SK-N-SH (cell line): ENCODE data around the gene LPXN. TPM values are rescaled to one million over a fixed set of nuclear protein-coding genes. Genes with fewer than 3 reads are reported as not detected.

Experiments
- CTCF ChIA-PET: fragments of 300-600, 350-600 bp; formaldehyde crosslinking; extraction: SDS; loops from one replicate; lab custom pipeline; 2021; lab: Yijun Ruan, JAX
- POLR2A ChIA-PET: fragments of 350-600 bp; sonication (Branson Sonifier 250); formaldehyde crosslinking; extraction: SDS; loops from one replicate; lab custom pipeline; 2020; ENCODE audit warnings: antibody characterized with exemption, inconsistent platforms; lab: Yijun Ruan, JAX
- DNase-seq: peaks from one replicate; pipeline ENCODE4 v3.0.0; 2012
- H2AFZ ChIP-seq: fragments of 200-600 bp; sonication (generic); 2 replicates; pipeline ENCODE4 v1.8.1; 2016; ENCODE audit warnings: antibody characterized with exemption, mild to moderate bottlenecking, low read depth
- H3F3A ChIP-seq: fragments of 200-600 bp; sonication (generic); replicated peaks from 2 replicates; pipeline ENCODE3; 2016; ENCODE audit warnings: antibody characterized with exemption, mild to moderate bottlenecking; ENCODE audit not compliant: insufficient read depth
- H3K27ac ChIP-seq, 2 experiments: fragments of 200-500 bp in 1 of 2; fragments of 200-600 bp in 1 of 2; sonication (Bioruptor generic) in 1 of 2; sonication (generic), shearing (Covaris generic) in 1 of 2; 2 replicates each; pipeline versions ENCODE4 v1.5.1 to v1.6.1; 2014 to 2016; ENCODE audit warnings: low read depth in 2 of 2, inconsistent platforms in 1 of 2, low read length in 1 of 2, mild to moderate bottlenecking in 1 of 2, mixed read lengths in 1 of 2
- H3K27me3 ChIP-seq: fragments of 200-600 bp; sonication (generic), shearing (Covaris generic); 2 replicates; pipeline ENCODE4 v1.6.1; 2016; ENCODE audit warnings: mixed run types; ENCODE audit not compliant: insufficient read depth
- H3K36me3 ChIP-seq, 2 experiments: fragments of 200-500 bp in 1 of 2; fragments of 200-600 bp in 1 of 2; sonication (Bioruptor generic) in 1 of 2; sonication (generic) in 1 of 2; replicated peaks in 1 of 2; 2 replicates each; pipeline versions ENCODE3 to v1.5.1; 2014 to 2016; ENCODE audit warnings: low read length in 1 of 2, mild to moderate bottlenecking in 1 of 2; ENCODE audit not compliant: insufficient read depth in 2 of 2, control insufficient read depth in 1 of 2
- H3K4me1 ChIP-seq, 2 experiments: fragments of 200-500 bp in 1 of 2; fragments of 200-600 bp in 1 of 2; sonication (Bioruptor generic) in 1 of 2; sonication (generic), shearing (Covaris generic) in 1 of 2; 2 replicates each; pipeline versions ENCODE4 v1.5.1 to v1.6.1; 2014 to 2016; ENCODE audit warnings: low read depth in 1 of 2, low read length in 1 of 2, mixed run types in 1 of 2; ENCODE audit not compliant: insufficient read depth in 2 of 2, control insufficient read depth in 1 of 2
- H3K4me2 ChIP-seq: fragments of 200-600 bp; sonication (generic), shearing (Covaris generic); 2 replicates; pipeline ENCODE4 v1.6.1; 2017; ENCODE audit warnings: mixed run types
- H3K4me3 ChIP-seq, 2 experiments: fragments of 200-500 bp in 1 of 2; fragments of 200-600 bp in 1 of 2; sonication (Bioruptor generic) in 1 of 2; sonication (generic), shearing (Covaris generic) in 1 of 2; 2 replicates each; pipeline versions ENCODE4 v1.5.1 to v1.8.1; 2014 to 2016; ENCODE audit warnings: low read depth in 2 of 2, inconsistent platforms in 1 of 2, low read length in 1 of 2, mild to moderate bottlenecking in 1 of 2, mixed read lengths in 1 of 2, moderate library complexity in 1 of 2
- H3K79me2 ChIP-seq: fragments of 200-600 bp; sonication (generic); 2 replicates; pipeline ENCODE4 v1.8.1; 2017; ENCODE audit warnings: mild to moderate bottlenecking; ENCODE audit not compliant: insufficient read depth
- H3K9ac ChIP-seq: fragments of 200-600 bp; sonication (generic); 2 replicates; pipeline ENCODE4 v1.6.1; 2017; ENCODE audit warnings: mixed run types
- H3K9me2 ChIP-seq: fragments of 200-600 bp; sonication (generic); 2 replicates; pipeline ENCODE4 v1.6.1; 2017; ENCODE audit warnings: mixed run types
- H3K9me3 ChIP-seq: fragments of 200-600 bp; sonication (generic); 2 replicates; pipeline ENCODE4 v1.6.1; 2017; ENCODE audit warnings: mixed run types, mild to moderate bottlenecking, moderate library complexity
- H4K20me1 ChIP-seq: fragments of 200-600 bp; sonication (generic); 2 replicates; pipeline ENCODE4 v1.6.1; 2017; ENCODE audit warnings: mild to moderate bottlenecking, mixed run types; ENCODE audit not compliant: insufficient read depth
- ELF1 ChIP-seq: IDR thresholded peaks from 2 replicates; pipeline ENCODE4 v1.4.0; 2012
- EP300 ChIP-seq, 2 experiments: IDR thresholded peaks; 2 replicates each; pipeline versions ENCODE4 v1.4.0 to v1.6.1; 2012; ENCODE audit warnings: borderline replicate concordance in 1 of 2, low read depth in 1 of 2, low read length in 1 of 2
- FOSL2 ChIP-seq: IDR thresholded peaks from 2 replicates; pipeline ENCODE4 v1.4.0; 2012; ENCODE audit warnings: low read depth, mild to moderate bottlenecking, moderate library complexity, borderline replicate concordance
- JUND ChIP-seq: IDR thresholded peaks from 2 replicates; pipeline ENCODE4 v1.4.0; 2012
- NFIC ChIP-seq: IDR thresholded peaks from 2 replicates; pipeline ENCODE4 v1.4.0; 2012; ENCODE audit warnings: borderline replicate concordance
- NRF1 ChIP-seq: IDR thresholded peaks from 2 replicates; pipeline ENCODE4 v1.6.1; 2012; ENCODE audit warnings: low read depth, mild to moderate bottlenecking, low read length
- SIN3A ChIP-seq: IDR thresholded peaks from 2 replicates; pipeline ENCODE4 v1.6.1; 2012; ENCODE audit warnings: low read depth, mild to moderate bottlenecking, low read length, moderate library complexity, borderline replicate concordance
- SMC3 ChIP-seq: IDR thresholded peaks from 2 replicates; pipeline ENCODE4 v1.6.1; 2012; ENCODE audit warnings: low read depth, low read length, improper control_type of control experiment
- TAF1 ChIP-seq: IDR thresholded peaks from 2 replicates; pipeline ENCODE4 v1.6.1; 2012; ENCODE audit warnings: low read depth, mild to moderate bottlenecking, low read length, moderate library complexity, borderline replicate concordance
- TEAD4 ChIP-seq: IDR thresholded peaks from 2 replicates; pipeline ENCODE4 v1.4.0; 2012; ENCODE audit warnings: mild to moderate bottlenecking, borderline replicate concordance; ENCODE audit not compliant: insufficient read depth
- YY1 ChIP-seq: IDR thresholded peaks from 2 replicates; pipeline ENCODE4 v1.4.0; 2012; ENCODE audit warnings: low read depth, mild to moderate bottlenecking
- WGBS: methylation state at CpG from one replicate; pipeline ENCODE4 v1.1.6; 2017; ENCODE audit warnings: low lambda C conversion rate; 5-methylcytosine and 5-hydroxymethylcytosine counted together
- polyA plus RNA-seq, 3 experiments: library from polyadenylated mRNA; depleted of rRNA; stranded (reverse); fragments of >200 nt; gene quantifications; 2 replicates each; pipeline ENCODE4 v1.2.3, GENCODE V29; 2012
- TF ChIP-seq, protein P1 (sequence below): fragments of 200-600 bp; sonication (generic); IDR thresholded peaks from 2 replicates; pipeline ENCODE4 v1.6.1; 2017; ENCODE audit warnings: antibody characterized with exemption, mild to moderate bottlenecking, moderate library complexity
- TF ChIP-seq, protein P2 (sequence below): IDR thresholded peaks from 2 replicates; pipeline ENCODE4; 2012
- TF ChIP-seq, protein P3 (sequence below): IDR thresholded peaks from 2 replicates; pipeline ENCODE4 v1.6.1; 2012; ENCODE audit warnings: mild to moderate bottlenecking, low read depth, low read length, moderate library complexity
- TF ChIP-seq, protein P4 (sequence below): IDR thresholded peaks from 2 replicates; pipeline ENCODE4 v1.4.0; 2012; ENCODE audit warnings: low read depth

LPXN gene
- polyA plus RNA-seq, 1 of the 3 experiments (the other 2 are of a cell fraction) = 4.4 TPM

DNA sequence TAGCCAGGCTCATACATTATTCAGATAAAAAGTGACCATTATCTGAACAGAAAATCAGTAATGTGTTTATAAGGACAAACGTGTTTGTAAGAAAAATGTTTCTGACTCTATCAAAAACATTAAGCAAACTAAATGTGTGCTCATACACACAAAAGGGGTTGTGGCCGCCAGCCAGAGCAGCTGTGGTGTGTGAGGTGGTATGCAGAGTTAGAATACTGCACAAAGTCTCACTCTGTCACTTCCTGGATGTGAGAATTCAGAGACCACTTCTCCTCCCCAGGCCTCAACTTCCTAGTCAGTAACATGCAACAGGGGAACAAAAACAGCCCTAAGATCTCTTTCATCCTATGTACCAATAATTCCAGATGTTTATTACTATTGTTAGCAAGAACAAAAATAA, 77.2 kb downstream of the LPXN start:
- Histone ChIP-seq H3K4me2 (no peak overlapping the region), H3K9me2 (no peaks in the 10 kb centered on the region), H4K20me1 (no peaks in the 10 kb centered on the region), H3F3A (peaks cover 11% of the 10 kb centered on the region), H3K9me3 (no peaks in the 10 kb centered on the region), H3K79me2 (no peaks in the 10 kb centered on the region), H3K27ac (no peak overlapping the region), H3K36me3 (no peaks in the 10 kb centered on the region), H3K4me3 (no peak overlapping the region), H3K9ac (no peak overlapping the region), H2AFZ (no peak overlapping the region), H3K27me3 (no peaks in the 10 kb centered on the region), H3K4me1 (no peaks in the 10 kb centered on the region)
- WGBS = 14% methylated on average over 2 of the region's 2 CpGs
- CTCF ChIA-PET = interaction anchor here (1.6 to 1.7 kb wide), 2 partner anchors 15 to 26 kb away, joined by 3 to 4 read pairs; no protein-coding TSS in a partner anchor
- no peak for DNase-seq
- TF ChIP-seq, protein P1, sequence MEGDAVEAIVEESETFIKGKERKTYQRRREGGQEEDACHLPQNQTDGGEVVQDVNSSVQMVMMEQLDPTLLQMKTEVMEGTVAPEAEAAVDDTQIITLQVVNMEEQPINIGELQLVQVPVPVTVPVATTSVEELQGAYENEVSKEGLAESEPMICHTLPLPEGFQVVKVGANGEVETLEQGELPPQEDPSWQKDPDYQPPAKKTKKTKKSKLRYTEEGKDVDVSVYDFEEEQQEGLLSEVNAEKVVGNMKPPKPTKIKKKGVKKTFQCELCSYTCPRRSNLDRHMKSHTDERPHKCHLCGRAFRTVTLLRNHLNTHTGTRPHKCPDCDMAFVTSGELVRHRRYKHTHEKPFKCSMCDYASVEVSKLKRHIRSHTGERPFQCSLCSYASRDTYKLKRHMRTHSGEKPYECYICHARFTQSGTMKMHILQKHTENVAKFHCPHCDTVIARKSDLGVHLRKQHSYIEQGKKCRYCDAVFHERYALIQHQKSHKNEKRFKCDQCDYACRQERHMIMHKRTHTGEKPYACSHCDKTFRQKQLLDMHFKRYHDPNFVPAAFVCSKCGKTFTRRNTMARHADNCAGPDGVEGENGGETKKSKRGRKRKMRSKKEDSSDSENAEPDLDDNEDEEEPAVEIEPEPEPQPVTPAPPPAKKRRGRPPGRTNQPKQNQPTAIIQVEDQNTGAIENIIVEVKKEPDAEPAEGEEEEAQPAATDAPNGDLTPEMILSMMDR = no peak
- TF ChIP-seq TEAD4 = no peak
- TF ChIP-seq JUND = no peak
- TF ChIP-seq FOSL2 = no peak
- TF ChIP-seq, protein P2, sequence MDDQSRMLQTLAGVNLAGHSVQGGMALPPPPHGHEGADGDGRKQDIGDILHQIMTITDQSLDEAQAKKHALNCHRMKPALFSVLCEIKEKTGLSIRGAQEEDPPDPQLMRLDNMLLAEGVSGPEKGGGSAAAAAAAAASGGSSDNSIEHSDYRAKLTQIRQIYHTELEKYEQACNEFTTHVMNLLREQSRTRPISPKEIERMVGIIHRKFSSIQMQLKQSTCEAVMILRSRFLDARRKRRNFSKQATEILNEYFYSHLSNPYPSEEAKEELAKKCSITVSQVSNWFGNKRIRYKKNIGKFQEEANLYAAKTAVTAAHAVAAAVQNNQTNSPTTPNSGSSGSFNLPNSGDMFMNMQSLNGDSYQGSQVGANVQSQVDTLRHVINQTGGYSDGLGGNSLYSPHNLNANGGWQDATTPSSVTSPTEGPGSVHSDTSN = no peak
- TF ChIP-seq TAF1 = no peak
- TF ChIP-seq SIN3A = no peak
- TF ChIP-seq NFIC = no peak
- TF ChIP-seq, protein P3, sequence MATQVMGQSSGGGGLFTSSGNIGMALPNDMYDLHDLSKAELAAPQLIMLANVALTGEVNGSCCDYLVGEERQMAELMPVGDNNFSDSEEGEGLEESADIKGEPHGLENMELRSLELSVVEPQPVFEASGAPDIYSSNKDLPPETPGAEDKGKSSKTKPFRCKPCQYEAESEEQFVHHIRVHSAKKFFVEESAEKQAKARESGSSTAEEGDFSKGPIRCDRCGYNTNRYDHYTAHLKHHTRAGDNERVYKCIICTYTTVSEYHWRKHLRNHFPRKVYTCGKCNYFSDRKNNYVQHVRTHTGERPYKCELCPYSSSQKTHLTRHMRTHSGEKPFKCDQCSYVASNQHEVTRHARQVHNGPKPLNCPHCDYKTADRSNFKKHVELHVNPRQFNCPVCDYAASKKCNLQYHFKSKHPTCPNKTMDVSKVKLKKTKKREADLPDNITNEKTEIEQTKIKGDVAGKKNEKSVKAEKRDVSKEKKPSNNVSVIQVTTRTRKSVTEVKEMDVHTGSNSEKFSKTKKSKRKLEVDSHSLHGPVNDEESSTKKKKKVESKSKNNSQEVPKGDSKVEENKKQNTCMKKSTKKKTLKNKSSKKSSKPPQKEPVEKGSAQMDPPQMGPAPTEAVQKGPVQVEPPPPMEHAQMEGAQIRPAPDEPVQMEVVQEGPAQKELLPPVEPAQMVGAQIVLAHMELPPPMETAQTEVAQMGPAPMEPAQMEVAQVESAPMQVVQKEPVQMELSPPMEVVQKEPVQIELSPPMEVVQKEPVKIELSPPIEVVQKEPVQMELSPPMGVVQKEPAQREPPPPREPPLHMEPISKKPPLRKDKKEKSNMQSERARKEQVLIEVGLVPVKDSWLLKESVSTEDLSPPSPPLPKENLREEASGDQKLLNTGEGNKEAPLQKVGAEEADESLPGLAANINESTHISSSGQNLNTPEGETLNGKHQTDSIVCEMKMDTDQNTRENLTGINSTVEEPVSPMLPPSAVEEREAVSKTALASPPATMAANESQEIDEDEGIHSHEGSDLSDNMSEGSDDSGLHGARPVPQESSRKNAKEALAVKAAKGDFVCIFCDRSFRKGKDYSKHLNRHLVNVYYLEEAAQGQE = no peak
- no peak for TF ChIP-seq ELF1
- TF ChIP-seq, protein P4, sequence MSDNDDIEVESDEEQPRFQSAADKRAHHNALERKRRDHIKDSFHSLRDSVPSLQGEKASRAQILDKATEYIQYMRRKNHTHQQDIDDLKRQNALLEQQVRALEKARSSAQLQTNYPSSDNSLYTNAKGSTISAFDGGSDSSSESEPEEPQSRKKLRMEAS = no peak
- no peak for TF ChIP-seq YY1
- no peak for TF ChIP-seq EP300 (IDR thresholded peaks at IDR 0.05; ENCODE audit: borderline replicate concordance in 1 of 2, low read depth in 1 of 2, low read length in 1 of 2)
- no peak for TF ChIP-seq NRF1
- TF ChIP-seq SMC3 = no peak
- POLR2A ChIA-PET = no interaction called here
